HepG2 (cell line): ENCODE data around the gene CNTD1. TPM values are rescaled to one million over a fixed set of nuclear protein-coding genes. Genes with fewer than 3 reads are reported as not detected.

Experiments used
- ARNT2 ChIP-seq: sonication (generic); formaldehyde crosslinking; IDR thresholded peaks from 2 replicates; pipeline ENCODE4 v1.8.0; 2022; ENCODE audit warnings: mild to moderate bottlenecking, low read depth, missing genetic modification reagents, moderate library complexity
- ATAD3A ChIP-seq: sonication (generic); formaldehyde crosslinking; IDR thresholded peaks from 2 replicates; pipeline ENCODE4 v1.4.0; 2020; ENCODE audit warnings: missing genetic modification reagents
- HCFC1 ChIP-seq: fragments of 150-350 bp; IDR thresholded peaks from 2 replicates; pipeline ENCODE4 v1.6.1; 2014; ENCODE audit warnings: low read depth, low read length
- KDM5A ChIP-seq: fragments of 200-600 bp; sonication (generic); IDR thresholded peaks from 2 replicates; pipeline ENCODE4 v1.7.0; 2018; ENCODE audit warnings: antibody characterized with exemption, mild to moderate bottlenecking, low read length, borderline replicate concordance
- MED8 ChIP-seq: sonication (generic); formaldehyde crosslinking; IDR thresholded peaks from 2 replicates; pipeline ENCODE4 v1.8.1; 2023; ENCODE audit warnings: mild to moderate bottlenecking, missing genetic modification reagents; ENCODE audit not compliant: insufficient replicate concordance
- MYNN ChIP-seq: sonication (generic); formaldehyde crosslinking; IDR thresholded peaks from 2 replicates; pipeline ENCODE4 v1.4.0; 2020; ENCODE audit warnings: mild to moderate bottlenecking, low read depth, missing genetic modification reagents
- NKX3-1 ChIP-seq: sonication (generic); formaldehyde crosslinking; IDR thresholded peaks from 2 replicates; pipeline ENCODE4 v1.5.0; 2020; ENCODE audit warnings: missing genetic modification reagents
- PHF5A ChIP-seq: IDR thresholded peaks from one replicate; pipeline ENCODE4 v1.6.1; 2018; ENCODE audit warnings: low read depth, missing genetic modification reagents; ENCODE audit not compliant: unreplicated experiment
- PRPF4 ChIP-seq: fragments of 200-400 bp; formaldehyde crosslinking; IDR thresholded peaks from 2 replicates; pipeline ENCODE4 v1.6.1; 2016; ENCODE audit warnings: low read length, low read depth; ENCODE audit not compliant: poor library complexity, severe bottlenecking
- RBFOX2 ChIP-seq: fragments of 200-400 bp; formaldehyde crosslinking; IDR thresholded peaks from 2 replicates; pipeline ENCODE4 v1.6.1; 2017; ENCODE audit warnings: low read depth, mild to moderate bottlenecking, low read length
- SOX5 ChIP-seq: IDR thresholded peaks from 2 replicates; pipeline ENCODE4 v1.6.1; 2016; ENCODE audit warnings: borderline replicate concordance
- SRSF1 ChIP-seq: fragments of 200-400 bp; formaldehyde crosslinking; optimal IDR thresholded peaks from 2 replicates; pipeline ENCODE3; 2017; ENCODE audit warnings: mild to moderate bottlenecking, low read depth, low read length, moderate library complexity
- ZNF225 ChIP-seq: sonication (generic); formaldehyde crosslinking; IDR thresholded peaks from 2 replicates; pipeline ENCODE4 v1.4.0; 2020; ENCODE audit warnings: mild to moderate bottlenecking, missing genetic modification reagents
- ZNF431 ChIP-seq: sonication (generic); formaldehyde crosslinking; IDR thresholded peaks from 2 replicates; pipeline ENCODE4 v1.9.0; 2022; ENCODE audit warnings: missing genetic modification reagents, low read depth, mild to moderate bottlenecking, borderline replicate concordance
- ZNF484 ChIP-seq: sonication (generic); formaldehyde crosslinking; IDR thresholded peaks from 2 replicates; pipeline ENCODE4 v1.5.1; 2020; ENCODE audit warnings: mild to moderate bottlenecking, low read depth, missing genetic modification reagents, borderline replicate concordance
- ZNF616 ChIP-seq: sonication (generic); formaldehyde crosslinking; IDR thresholded peaks from 2 replicates; pipeline ENCODE4 v1.5.0; 2020; ENCODE audit warnings: low read depth, mild to moderate bottlenecking, missing genetic modification reagents
- ZNF816 ChIP-seq: sonication (generic); formaldehyde crosslinking; IDR thresholded peaks from 2 replicates; pipeline ENCODE4 v1.8.0; 2022; ENCODE audit warnings: missing genetic modification reagents, mild to moderate bottlenecking, borderline replicate concordance
- ZNF891 ChIP-seq: sonication (generic); formaldehyde crosslinking; IDR thresholded peaks from 2 replicates; pipeline ENCODE4 v1.5.0; 2020; ENCODE audit warnings: mild to moderate bottlenecking, missing genetic modification reagents
- polyA plus RNA-seq, 8 experiments: library from polyadenylated mRNA; depleted of rRNA in 3 of 8; stranded (reverse) in 7 of 8; unstranded in 1 of 8; fragments of >200 nt; fragmentation: Illumina TruSeq in 4 of 8; extraction: Trizol in 4 of 8; gene quantifications; 2 replicates each; pipeline versions ENCODE4 v1.2.1 to v1.2.3, GENCODE V29; 2011 to 2016; ENCODE audit warnings: low read depth in 4 of 8, missing spikeins in 1 of 8, mixed read lengths in 1 of 8; ENCODE audit not compliant: insufficient read depth in 1 of 8
- total RNA-seq, 5 experiments: library from RNA; depleted of rRNA; stranded (reverse); fragments of >200 nt; fragmentation: Illumina TruSeq; extraction: Trizol; gene quantifications; 2 replicates each; pipeline ENCODE4 v1.2.3, GENCODE V29; 2016; ENCODE audit warnings: low read depth in 1 of 5
- TF ChIP-seq, protein P1 (sequence below): sonication (generic); formaldehyde crosslinking; IDR thresholded peaks from 2 replicates; pipeline ENCODE4 v1.9.0; 2022; ENCODE audit warnings: missing genetic modification reagents, mild to moderate bottlenecking, borderline replicate concordance
- TF ChIP-seq, protein P2 (sequence below), 2 experiments: fragments of 450-650 bp in 1 of 2; sonication (generic) in 1 of 2; formaldehyde crosslinking; IDR thresholded peaks; 2 replicates each; pipeline versions ENCODE4 v1.5.0 to v1.8.0; 2020 to 2022; ENCODE audit warnings: mild to moderate bottlenecking in 1 of 2, missing genetic modification reagents in 1 of 2
- TF ChIP-seq, protein P3 (sequence below): sonication (generic); formaldehyde crosslinking; IDR thresholded peaks from 2 replicates; pipeline ENCODE4 v1.8.1; 2023; ENCODE audit warnings: mild to moderate bottlenecking, missing genetic modification reagents, borderline replicate concordance
- TF ChIP-seq, protein P4 (sequence below): sonication (generic); formaldehyde crosslinking; IDR thresholded peaks from 2 replicates; pipeline ENCODE4 v1.8.1; 2023; ENCODE audit warnings: mild to moderate bottlenecking, missing genetic modification reagents
- TF ChIP-seq, protein P5 (sequence below): sonication (generic); formaldehyde crosslinking; IDR thresholded peaks from 2 replicates; pipeline ENCODE4 v1.8.0; 2022; ENCODE audit warnings: mild to moderate bottlenecking, missing genetic modification reagents

CNTD1 gene
- total and polyA plus RNA-seq, 2 of the 13 experiments (the other 11 are each of a cell fraction or from before 2014, with no cell fraction given) = 0.11 to 0.15 TPM

DNA sequence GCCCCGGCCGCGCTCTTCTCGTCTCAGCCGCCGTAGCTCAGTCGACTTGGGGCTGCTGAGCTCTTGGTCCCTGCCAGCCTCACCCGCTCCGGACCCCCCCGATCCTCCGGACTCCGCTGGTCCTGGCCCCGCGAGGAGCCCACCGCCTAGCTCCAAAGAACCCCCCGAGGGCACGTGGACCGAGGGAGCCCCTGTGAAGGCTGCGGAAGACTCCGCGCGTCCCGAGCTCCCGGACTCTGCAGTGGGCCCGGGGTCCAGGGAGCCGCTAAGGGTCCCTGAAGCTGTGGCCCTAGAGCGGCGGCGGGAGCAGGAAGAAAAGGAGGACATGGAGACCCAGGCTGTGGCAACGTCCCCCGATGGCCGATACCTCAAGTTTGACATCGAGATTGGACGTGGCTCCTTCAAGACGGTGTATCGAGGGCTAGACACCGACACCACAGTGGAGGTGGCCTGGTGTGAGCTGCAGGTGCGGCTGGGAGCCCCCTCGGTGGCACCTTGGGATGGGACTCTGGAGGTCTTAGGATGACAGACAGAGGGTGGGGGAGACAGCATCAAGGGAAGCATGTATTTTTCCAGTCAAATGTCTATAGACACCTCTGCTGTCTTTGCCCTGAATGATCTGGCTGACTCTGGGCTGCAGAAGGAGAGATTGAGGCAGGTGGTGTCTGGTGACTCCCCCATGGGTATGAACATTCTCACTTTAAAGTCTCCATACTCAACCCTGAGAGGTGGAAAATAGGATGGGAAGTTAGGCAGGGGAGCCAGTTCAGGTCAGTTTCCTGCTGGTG lies 17.6 kb upstream of the CNTD1 start (continued):
- TF ChIP-seq, protein P1, sequence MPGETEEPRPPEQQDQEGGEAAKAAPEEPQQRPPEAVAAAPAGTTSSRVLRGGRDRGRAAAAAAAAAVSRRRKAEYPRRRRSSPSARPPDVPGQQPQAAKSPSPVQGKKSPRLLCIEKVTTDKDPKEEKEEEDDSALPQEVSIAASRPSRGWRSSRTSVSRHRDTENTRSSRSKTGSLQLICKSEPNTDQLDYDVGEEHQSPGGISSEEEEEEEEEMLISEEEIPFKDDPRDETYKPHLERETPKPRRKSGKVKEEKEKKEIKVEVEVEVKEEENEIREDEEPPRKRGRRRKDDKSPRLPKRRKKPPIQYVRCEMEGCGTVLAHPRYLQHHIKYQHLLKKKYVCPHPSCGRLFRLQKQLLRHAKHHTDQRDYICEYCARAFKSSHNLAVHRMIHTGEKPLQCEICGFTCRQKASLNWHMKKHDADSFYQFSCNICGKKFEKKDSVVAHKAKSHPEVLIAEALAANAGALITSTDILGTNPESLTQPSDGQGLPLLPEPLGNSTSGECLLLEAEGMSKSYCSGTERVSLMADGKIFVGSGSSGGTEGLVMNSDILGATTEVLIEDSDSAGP (CRISPR knock-in tag) = peak; percentile 4; the same call in 1 of the 2 replicates
- TF ChIP-seq ZNF431 = 0 out of 2 replicates have a peak, but pooled peaks have one; percentile 3
- peak; percentile 47; the same call in 1 of the 2 replicates for TF ChIP-seq ZNF891 (CRISPR knock-in tag)
- TF ChIP-seq, protein P2, sequence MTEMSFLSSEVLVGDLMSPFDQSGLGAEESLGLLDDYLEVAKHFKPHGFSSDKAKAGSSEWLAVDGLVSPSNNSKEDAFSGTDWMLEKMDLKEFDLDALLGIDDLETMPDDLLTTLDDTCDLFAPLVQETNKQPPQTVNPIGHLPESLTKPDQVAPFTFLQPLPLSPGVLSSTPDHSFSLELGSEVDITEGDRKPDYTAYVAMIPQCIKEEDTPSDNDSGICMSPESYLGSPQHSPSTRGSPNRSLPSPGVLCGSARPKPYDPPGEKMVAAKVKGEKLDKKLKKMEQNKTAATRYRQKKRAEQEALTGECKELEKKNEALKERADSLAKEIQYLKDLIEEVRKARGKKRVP (CRISPR knock-in tag; IDR thresholded peaks at IDR 0.05) = peak in 1 of 2 experiments; percentile 29; a peak in 2 of 4 replicates
- 0 out of 2 replicates have a peak, but pooled peaks have one; percentile 25 for TF ChIP-seq ZNF484 (CRISPR knock-in tag)
- TF ChIP-seq ZNF225 = peak; percentile 87
- TF ChIP-seq PRPF4 = no peak
- no peak for TF ChIP-seq ZNF816 (CRISPR knock-in tag)
- TF ChIP-seq PHF5A (CRISPR knock-in tag) = peak; percentile 6
- TF ChIP-seq ARNT2 (CRISPR knock-in tag) = peak; percentile 42
- TF ChIP-seq MYNN (CRISPR knock-in tag) = 0 out of 2 replicates have a peak, but pooled peaks have one; percentile 51
- peak; percentile 53; the same call in 1 of the 2 replicates for TF ChIP-seq KDM5A
- 0 out of 2 replicates have a peak, but pooled peaks have one; percentile 2 for TF ChIP-seq ZNF616
- TF ChIP-seq MED8 (CRISPR knock-in tag) = no peak
- peak; percentile 63 for TF ChIP-seq RBFOX2
- TF ChIP-seq, protein P3, sequence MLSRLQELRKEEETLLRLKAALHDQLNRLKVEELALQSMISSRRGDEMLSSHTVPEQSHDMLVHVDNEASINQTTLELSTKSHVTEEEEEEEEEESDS = no peak
- peak; percentile 72 for TF ChIP-seq SRSF1
- TF ChIP-seq, protein P4, sequence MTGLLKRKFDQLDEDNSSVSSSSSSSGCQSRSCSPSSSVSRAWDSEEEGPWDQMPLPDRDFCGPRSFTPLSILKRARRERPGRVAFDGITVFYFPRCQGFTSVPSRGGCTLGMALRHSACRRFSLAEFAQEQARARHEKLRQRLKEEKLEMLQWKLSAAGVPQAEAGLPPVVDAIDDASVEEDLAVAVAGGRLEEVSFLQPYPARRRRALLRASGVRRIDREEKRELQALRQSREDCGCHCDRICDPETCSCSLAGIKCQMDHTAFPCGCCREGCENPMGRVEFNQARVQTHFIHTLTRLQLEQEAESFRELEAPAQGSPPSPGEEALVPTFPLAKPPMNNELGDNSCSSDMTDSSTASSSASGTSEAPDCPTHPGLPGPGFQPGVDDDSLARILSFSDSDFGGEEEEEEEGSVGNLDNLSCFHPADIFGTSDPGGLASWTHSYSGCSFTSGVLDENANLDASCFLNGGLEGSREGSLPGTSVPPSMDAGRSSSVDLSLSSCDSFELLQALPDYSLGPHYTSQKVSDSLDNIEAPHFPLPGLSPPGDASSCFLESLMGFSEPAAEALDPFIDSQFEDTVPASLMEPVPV = peak; percentile 21; the same call in 1 of the 2 replicates
- TF ChIP-seq NKX3-1 (CRISPR knock-in tag) = no peak; the same call in 1 of the 2 replicates
- no peak for TF ChIP-seq HCFC1
- no peak for TF ChIP-seq ATAD3A (CRISPR knock-in tag)
- peak; percentile 7; the same call in 1 of the 2 replicates for TF ChIP-seq SOX5 (CRISPR knock-in tag)
- TF ChIP-seq, protein P5, sequence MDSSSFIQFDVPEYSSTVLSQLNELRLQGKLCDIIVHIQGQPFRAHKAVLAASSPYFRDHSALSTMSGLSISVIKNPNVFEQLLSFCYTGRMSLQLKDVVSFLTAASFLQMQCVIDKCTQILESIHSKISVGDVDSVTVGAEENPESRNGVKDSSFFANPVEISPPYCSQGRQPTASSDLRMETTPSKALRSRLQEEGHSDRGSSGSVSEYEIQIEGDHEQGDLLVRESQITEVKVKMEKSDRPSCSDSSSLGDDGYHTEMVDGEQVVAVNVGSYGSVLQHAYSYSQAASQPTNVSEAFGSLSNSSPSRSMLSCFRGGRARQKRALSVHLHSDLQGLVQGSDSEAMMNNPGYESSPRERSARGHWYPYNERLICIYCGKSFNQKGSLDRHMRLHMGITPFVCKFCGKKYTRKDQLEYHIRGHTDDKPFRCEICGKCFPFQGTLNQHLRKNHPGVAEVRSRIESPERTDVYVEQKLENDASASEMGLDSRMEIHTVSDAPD (CRISPR knock-in tag) = 0 out of 2 replicates have a peak, but pooled peaks have one; percentile 53
